ENCODE results near the gene SAMSN1. TPM values are rescaled to one million over a fixed set of nuclear protein-coding genes. Genes with fewer than 3 reads are reported as not detected.
"Not testable (repeated sequence)": the region's sequence is repeated elsewhere in the genome, so short reads cannot be mapped to it uniquely, and the experiment has no call there.

SAMSN1 gene
- total RNA-seq, 4 donors from 2014 or later, result 0.29 to 3.0 (median 1.8) TPM

- no peaks in the 10 kb centered on the region for H3K36me3 ChIP-seq
- H3K9me3 ChIP-seq, result no peaks in the 10 kb centered on the region
- intact Hi-C loops (cut with DNase I; ENCODE audit: low total_unique reads), result no loop called here
- H3K4me3 ChIP-seq, result no peak overlapping the region
- no peak for DNase-seq
- no peaks in the 10 kb centered on the region for H3K4me1 ChIP-seq
- H3K27ac ChIP-seq, result no peak overlapping the region
- no peak for TF ChIP-seq POLR2A (IDR thresholded peaks at IDR 0.05)
- TF ChIP-seq CTCF (IDR thresholded peaks at IDR 0.05), result no peak
- no peaks in the 10 kb centered on the region for H3K27me3 ChIP-seq
Measured at GRCh38 chr21:14548779-14549178, 2.7 kb upstream of the SAMSN1 start.

- intact Hi-C loops (cut with DNase I; ENCODE audit: low total_unique reads), result no loop called here
- no peak for DNase-seq
- no peak for TF ChIP-seq CTCF (IDR thresholded peaks at IDR 0.05)
- no peak for TF ChIP-seq POLR2A (IDR thresholded peaks at IDR 0.05)
Measured at GRCh38 chr21:14547834-14548513, 1.9 kb upstream of the SAMSN1 start.

GRCh38 chr21:14546719-14547118, 604 bp upstream of the SAMSN1 start:
- H3K4me3 ChIP-seq; H3K9me3 ChIP-seq; H3K4me1 ChIP-seq; H3K36me3 ChIP-seq; H3K27me3 ChIP-seq; DNase-seq; H3K27ac ChIP-seq; intact Hi-C loops (cut with DNase I; ENCODE audit: low total_unique reads): not testable (repeated sequence)

More at GRCh38 chr21:14547834-14548513, 1.9 kb upstream of the SAMSN1 start:
- Histone ChIP-seq H3K4me1 (no peaks in the 10 kb centered on the region), H3K27ac (no peak overlapping the region), H3K36me3 (no peaks in the 10 kb centered on the region), H3K27me3 (no peaks in the 10 kb centered on the region), H3K4me3 (no peak overlapping the region), H3K9me3 (no peaks in the 10 kb centered on the region)

GRCh38 chr21:14543983-14544382, 2.1 kb downstream of the SAMSN1 start:
- intact Hi-C loops (cut with DNase I; ENCODE audit: low total_unique reads), result no loop called here
- Histone ChIP-seq H3K27me3 (no peaks in the 10 kb centered on the region), H3K4me1 (no peaks in the 10 kb centered on the region), H3K4me3 (no peak overlapping the region), H3K27ac (no peak overlapping the region), H3K9me3 (no peaks in the 10 kb centered on the region), H3K36me3 (no peaks in the 10 kb centered on the region)
- no peak for DNase-seq
- no peak for TF ChIP-seq CTCF (IDR thresholded peaks at IDR 0.05)
- no peak for TF ChIP-seq POLR2A (IDR thresholded peaks at IDR 0.05)

GRCh38 chr21:14542638-14543037, 3.5 kb downstream of the SAMSN1 start:
- TF ChIP-seq CTCF (IDR thresholded peaks at IDR 0.05) (no peak), POLR2A (IDR thresholded peaks at IDR 0.05) (no peak)
- Histone ChIP-seq H3K27ac (no peak overlapping the region), H3K4me1 (no peaks in the 10 kb centered on the region), H3K4me3 (no peak overlapping the region), H3K36me3 (no peaks in the 10 kb centered on the region), H3K9me3 (no peaks in the 10 kb centered on the region), H3K27me3 (no peaks in the 10 kb centered on the region)
- intact Hi-C loops (cut with DNase I; ENCODE audit: low total_unique reads), result no loop called here
- no peak for DNase-seq

Data from uterus (tissue), 4 donors.